ENCODE data around the gene MEGF11.

Gene MEGF11

DNA sequence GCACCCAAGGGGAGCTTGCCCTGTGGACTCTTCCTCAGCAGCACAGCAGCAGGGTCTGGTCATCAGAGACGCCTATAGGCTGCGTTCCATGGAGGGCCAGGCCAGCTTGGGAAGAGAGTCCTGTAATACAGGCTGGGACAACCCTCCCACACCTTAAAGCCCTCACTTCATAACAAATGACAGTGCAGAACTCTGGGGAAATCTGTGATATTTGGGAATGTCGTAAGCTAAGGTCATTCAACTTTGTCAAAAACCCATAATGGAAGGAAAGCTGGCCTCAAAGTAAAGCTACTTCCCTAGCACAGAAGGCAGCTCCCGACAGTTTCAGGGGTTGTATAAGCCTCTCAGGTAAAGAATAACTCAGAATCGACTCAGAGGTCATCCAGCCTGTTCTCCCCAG, 133.1 kb downstream of the MEGF11 start:
- H3K4me3 ChIP-seq (ENCODE audit: low read length): no peak overlapping the region
- TF ChIP-seq, protein P1, sequence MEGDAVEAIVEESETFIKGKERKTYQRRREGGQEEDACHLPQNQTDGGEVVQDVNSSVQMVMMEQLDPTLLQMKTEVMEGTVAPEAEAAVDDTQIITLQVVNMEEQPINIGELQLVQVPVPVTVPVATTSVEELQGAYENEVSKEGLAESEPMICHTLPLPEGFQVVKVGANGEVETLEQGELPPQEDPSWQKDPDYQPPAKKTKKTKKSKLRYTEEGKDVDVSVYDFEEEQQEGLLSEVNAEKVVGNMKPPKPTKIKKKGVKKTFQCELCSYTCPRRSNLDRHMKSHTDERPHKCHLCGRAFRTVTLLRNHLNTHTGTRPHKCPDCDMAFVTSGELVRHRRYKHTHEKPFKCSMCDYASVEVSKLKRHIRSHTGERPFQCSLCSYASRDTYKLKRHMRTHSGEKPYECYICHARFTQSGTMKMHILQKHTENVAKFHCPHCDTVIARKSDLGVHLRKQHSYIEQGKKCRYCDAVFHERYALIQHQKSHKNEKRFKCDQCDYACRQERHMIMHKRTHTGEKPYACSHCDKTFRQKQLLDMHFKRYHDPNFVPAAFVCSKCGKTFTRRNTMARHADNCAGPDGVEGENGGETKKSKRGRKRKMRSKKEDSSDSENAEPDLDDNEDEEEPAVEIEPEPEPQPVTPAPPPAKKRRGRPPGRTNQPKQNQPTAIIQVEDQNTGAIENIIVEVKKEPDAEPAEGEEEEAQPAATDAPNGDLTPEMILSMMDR (conservative IDR thresholded peaks at IDR 0.05; ENCODE audit: low read depth, low read length): no peak
- no peak for DNase-seq (ENCODE audit: low read depth)

DNA sequence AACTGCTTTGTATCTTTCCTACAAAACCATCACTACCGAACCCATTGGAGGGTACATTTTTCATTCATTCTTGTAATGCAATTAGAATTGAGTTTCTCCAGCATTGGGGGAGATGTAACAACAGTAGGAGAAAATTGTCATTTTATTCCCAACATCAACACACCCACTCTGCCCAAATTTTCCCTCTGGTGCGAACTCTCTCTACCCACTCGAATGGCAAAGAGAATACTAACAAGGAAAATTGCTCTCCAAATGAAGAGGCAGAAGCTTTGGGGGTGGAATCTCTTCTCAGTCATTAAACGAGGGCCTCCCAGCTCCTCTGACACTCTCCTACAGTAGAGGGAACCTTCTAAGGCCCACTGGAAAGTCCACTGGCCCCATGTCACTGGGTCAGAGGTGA, 135.7 kb downstream of the MEGF11 start:
- TF ChIP-seq, protein P1 (conservative IDR thresholded peaks at IDR 0.05; ENCODE audit: low read depth, low read length): no peak
- no peak overlapping the region for H3K4me3 ChIP-seq (ENCODE audit: low read length)
- DNase-seq (ENCODE audit: low read depth): no peak

DNA sequence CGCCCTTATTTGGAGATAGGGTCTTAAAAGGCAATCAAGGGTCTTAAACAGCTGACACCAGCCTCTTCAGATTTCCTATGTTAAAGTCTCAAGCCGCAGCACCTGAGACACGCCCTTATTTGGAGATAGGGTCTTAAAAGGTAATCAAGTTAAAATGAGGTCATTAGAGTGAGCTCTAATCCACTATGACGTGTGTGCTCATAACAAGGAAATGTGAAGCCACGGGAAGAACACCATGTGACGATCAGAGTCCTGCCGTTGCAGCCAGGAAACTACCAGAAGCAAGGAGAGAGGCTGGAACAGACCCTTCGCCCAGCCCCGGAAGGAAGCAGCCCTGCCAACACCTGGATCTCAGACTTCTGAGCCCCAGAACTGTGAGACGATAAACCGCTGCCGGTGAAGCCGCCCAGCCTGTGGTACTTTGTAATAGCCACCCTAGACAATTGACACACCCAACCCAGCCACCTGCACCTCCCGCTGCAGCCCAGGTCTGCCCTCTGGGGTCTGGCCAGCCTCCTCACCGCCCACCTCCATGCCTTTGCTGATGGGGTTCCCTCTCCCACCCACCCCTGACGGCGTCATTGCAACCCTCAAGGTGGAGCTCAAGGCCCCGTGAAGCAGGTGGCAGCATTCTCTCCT, 137.9 kb downstream of the MEGF11 start:
- no peak for DNase-seq (ENCODE audit: low read depth)
- TF ChIP-seq, protein P1 (conservative IDR thresholded peaks at IDR 0.05; ENCODE audit: low read depth, low read length): no peak
- H3K4me3 ChIP-seq (ENCODE audit: low read length): no peak overlapping the region

DNA sequence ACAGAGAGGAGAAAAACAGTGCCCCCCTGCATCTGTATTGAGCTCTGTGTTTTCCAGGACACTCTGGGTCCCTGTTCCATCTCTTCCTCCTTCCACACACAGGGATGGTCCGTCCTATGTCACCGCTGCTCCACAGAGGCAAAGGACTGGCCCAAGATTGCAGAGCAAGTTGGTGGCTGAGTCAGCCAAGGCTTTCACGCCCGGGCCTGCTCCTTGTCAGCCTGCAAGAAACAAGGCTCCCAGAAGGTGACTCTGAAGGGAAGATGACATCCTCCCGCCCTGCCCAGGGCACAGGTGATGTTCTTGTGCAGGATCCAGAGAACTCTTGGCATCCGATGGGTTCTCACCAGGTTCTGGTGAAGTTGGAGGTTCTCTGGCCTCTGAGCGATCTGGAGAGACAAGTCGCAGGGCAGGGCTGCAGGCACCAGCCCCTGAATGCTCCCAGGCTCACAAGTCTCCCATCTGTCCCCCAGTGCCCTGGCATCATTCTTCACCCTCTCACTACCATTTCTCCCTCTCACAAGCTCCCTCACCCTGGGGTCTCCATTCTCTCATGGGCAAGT, 138.6 kb downstream of the MEGF11 start:
- DNase-seq (ENCODE audit: low read depth): no peak
- TF ChIP-seq, protein P1 (conservative IDR thresholded peaks at IDR 0.05; ENCODE audit: low read depth, low read length): no peak
- no peak overlapping the region for H3K4me3 ChIP-seq (ENCODE audit: low read length)

DNA sequence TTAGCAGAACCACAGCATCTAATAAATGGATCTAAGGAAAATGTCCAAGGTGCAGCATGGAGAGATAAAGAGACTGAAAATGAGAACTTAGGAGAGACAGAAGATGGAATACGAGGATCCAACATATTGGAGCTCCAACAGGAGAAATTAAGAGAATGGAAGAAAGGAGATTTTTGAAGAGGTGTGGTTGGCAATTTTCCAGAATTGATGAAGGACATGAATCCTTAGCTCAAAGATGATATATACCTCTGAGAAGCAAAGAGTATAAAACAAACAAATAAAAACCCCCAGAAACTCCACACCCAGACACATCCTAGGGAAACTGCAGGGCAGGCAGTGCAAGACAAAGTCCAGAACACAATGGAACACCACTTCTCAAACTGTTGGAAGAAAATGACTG, 141.2 kb downstream of the MEGF11 start:
- TF ChIP-seq, protein P1 (conservative IDR thresholded peaks at IDR 0.05; ENCODE audit: low read depth, low read length): no peak
- no peak overlapping the region for H3K4me3 ChIP-seq (ENCODE audit: low read length)
- DNase-seq (ENCODE audit: low read depth): no peak

DNA sequence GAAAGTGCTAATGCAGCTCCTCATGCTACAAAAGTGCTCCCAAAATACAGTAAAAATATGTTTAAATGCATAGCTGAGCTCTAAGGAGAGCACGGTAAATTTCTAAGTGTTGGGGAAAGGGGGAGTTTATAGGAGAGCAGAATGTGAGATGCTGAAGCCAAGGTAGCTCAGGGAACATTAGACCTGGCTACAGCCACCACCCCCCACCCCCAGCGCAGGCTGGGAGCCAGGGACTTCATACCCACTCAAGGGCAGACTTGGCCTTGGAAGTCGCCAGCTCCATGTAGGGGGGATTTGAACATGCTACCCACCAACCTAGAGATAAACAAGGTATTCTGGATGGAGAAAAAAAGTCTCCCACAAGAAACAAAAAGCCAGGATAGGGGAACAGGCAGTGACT, 142.2 kb downstream of the MEGF11 start:
- DNase-seq (ENCODE audit: low read depth): no peak
- H3K4me3 ChIP-seq (ENCODE audit: low read length): no peak overlapping the region
- TF ChIP-seq, protein P1 (conservative IDR thresholded peaks at IDR 0.05; ENCODE audit: low read depth, low read length): no peak

DNA sequence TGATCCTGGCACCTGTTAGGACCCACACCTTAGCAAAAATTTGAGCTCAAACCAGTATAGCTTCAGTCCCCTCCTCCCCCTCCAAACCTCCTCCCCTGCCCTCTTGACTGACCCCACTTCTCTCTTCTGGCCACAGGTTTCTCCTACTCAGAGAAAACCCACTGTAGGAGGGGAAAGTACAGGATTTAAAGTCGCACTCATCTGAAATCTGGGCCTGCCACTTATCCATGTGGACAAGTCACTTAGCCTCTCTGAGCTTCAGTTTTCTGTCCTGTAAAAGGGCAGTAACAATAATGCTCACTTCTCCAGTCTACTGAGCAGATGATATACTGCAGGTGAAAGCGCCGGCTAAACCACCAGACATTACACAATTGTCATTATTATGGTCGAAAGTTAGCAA, 142.7 kb downstream of the MEGF11 start:
- H3K4me3 ChIP-seq (ENCODE audit: low read length): no peak overlapping the region
- DNase-seq (ENCODE audit: low read depth): no peak
- TF ChIP-seq, protein P1 (conservative IDR thresholded peaks at IDR 0.05; ENCODE audit: low read depth, low read length): no peak

All from retinal pigment epithelial cell (primary cell).